ENCODE results near the gene ACTL6B. TPM values are rescaled to one million over a fixed set of nuclear protein-coding genes. Genes with fewer than 3 reads are reported as not detected.
A peak's percentile ranks its signal among the peaks of the same experiment; 100 is the strongest.

Gene ACTL6B
- total RNA-seq, 2 donors from 2014 or later, result 0.42 TPM; not detected in 1

- ATAC-seq (peak; percentile 1), DNase-seq (peak in 1 of 2 donors; percentile 31)
- intact Hi-C loops (cut with DNase I, micrococcal nuclease), result no loop called here
These were observed 43.4 kb downstream of the ACTL6B start for GRCh38 chr7:100612730-100613390.

GRCh38 chr7:100611983-100612729, 44.1 kb downstream of the ACTL6B start, which contains the start of gene MOSPD3:
Gene MOSPD3, plus strand, starts transcription at chr7:100612540. Its CDS starts 252 bp downstream, at chr7:100612792.
- intact Hi-C loops (cut with DNase I, micrococcal nuclease), result no loop called here
- ATAC-seq (peak; percentile 93), DNase-seq (peak; percentile 99)

DNA sequence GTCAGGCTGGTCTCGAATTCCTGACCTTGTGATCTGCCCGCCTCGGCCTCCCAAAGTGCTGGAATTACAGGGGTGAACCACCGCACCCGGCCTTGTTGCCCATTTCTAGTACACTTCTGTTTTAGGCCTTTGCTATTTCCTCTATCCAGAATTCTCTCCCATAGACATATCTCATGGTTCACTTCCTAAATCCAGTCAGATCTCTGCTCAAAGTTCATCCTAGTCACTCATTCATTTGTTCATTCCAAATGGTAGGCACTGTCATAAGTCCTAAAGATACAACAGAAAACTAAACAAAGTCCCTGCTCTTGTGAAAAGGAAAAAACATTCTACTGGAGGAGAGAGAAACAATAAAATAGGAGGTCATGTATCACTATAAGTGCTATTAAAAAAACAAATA, 46.3 kb downstream of the ACTL6B start:
- ATAC-seq (no peak), DNase-seq (no peak)
- intact Hi-C loops (cut with DNase I, micrococcal nuclease), result no loop called here

GRCh38 chr7:100607111-100607510, 49.1 kb downstream of the ACTL6B start:
- intact Hi-C loops (cut with DNase I, micrococcal nuclease), result no loop called here
- DNase-seq, result no peak
- no peak for ATAC-seq

- ATAC-seq (no peak), DNase-seq (no peak)
- intact Hi-C loops (cut with DNase I, micrococcal nuclease), result no loop called here
These were observed 49.9 kb downstream of the ACTL6B start for GRCh38 chr7:100606313-100606712.

DNA sequence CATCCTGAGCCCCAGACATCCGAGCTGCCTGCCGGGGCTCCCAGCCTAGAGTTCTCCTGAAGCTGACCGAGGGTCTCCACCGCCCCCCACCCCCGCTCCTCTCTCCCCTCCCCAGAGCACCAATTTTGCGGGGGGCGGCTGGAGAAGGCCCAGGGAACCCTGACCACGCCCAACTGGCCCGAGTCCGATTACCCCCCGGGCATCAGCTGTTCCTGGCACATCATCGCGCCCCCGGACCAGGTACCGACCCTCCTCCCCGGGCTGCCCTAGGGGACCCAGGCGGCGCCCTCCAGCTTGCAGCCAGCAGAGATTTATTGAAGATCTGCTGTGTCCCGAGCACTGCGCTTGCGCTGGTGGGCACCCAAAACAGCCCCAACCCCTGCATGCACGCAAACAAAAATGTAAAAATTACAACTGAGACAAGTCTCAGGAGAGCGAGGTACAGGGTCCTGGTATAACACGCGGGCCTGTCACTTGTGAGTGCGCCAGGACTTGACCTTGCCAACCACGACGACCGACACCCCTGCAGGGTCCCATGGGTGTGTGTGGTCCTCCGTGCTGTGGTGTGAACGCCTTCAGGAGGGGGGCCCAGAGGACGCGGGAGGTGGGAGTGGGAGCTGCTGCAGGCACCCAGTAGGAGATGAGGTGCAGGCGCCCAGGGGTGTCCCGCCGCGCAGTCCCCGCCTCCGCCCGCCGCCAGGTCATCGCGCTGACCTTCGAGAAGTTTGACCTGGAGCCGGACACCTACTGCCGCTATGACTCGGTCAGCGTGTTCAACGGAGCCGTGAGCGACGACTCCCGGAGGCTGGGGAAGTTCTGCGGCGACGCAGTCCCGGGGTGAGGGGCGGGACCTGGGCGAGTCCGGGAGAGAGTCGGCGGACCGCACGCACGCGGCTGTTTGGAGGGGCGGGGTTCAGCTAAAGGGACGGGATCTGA, 51.0 kb downstream of the ACTL6B start:
- intact Hi-C loops (cut with DNase I, micrococcal nuclease), result no loop called here
- DNase-seq (peak; percentile 70 to 72), ATAC-seq (peak; percentile 54)

GRCh38 chr7:100604028-100604975, 51.9 kb downstream of the ACTL6B start:
- ATAC-seq, result peak; percentile 78
- intact Hi-C loops (cut with DNase I, micrococcal nuclease), result no loop called here
- DNase-seq, result peak; percentile 79 to 83

DNA sequence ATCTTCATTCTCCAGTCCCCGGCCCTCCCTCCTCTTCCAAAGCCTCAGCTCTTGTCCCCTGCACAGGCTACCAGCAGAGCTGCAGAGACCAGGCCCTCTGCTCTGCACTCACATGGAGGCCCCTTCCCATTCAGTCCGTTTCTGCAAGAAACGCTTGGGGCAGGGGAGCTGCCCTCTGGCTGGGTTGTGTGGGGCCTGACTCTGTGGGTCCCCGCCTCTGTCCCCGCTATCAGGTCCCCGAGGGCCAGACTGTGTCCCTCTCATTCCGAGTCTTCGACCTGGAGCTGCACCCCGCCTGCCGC, 52.6 kb downstream of the ACTL6B start:
- no peak for DNase-seq
- no peak for ATAC-seq
- intact Hi-C loops (cut with DNase I, micrococcal nuclease), result no loop called here

- no peak for ATAC-seq
- intact Hi-C loops (cut with DNase I, micrococcal nuclease), result no loop called here
- DNase-seq, result peak; percentile 45 to 67
These were observed 53.1 kb downstream of the ACTL6B start for GRCh38 chr7:100602889-100603725.

GRCh38 chr7:100600730-100601038, 55.6 kb downstream of the ACTL6B start:
- DNase-seq, result no peak
- ATAC-seq, result no peak
- intact Hi-C loops (cut with DNase I, micrococcal nuclease), result no loop called here

GRCh38 chr7:100599911-100600729, 56.1 kb downstream of the ACTL6B start:
- ATAC-seq (no peak), DNase-seq (no peak)
- intact Hi-C loops (cut with DNase I, micrococcal nuclease), result no loop called here

GRCh38 chr7:100598425-100598824, 57.8 kb downstream of the ACTL6B start:
- ATAC-seq (no peak), DNase-seq (no peak)
- intact Hi-C loops (cut with DNase I, micrococcal nuclease), result no loop called here

GRCh38 chr7:100595188-100595587, 61.1 kb downstream of the ACTL6B start:
- ATAC-seq (no peak), DNase-seq (no peak)
- intact Hi-C loops (cut with DNase I, micrococcal nuclease), result no loop called here

Measured in left colon (tissue), 2 donors.